ENCODE measurements around the gene CALCA.
"Not testable (repeated sequence)": the region's sequence is repeated elsewhere in the genome, so short reads cannot be mapped to it uniquely, and the experiment has no call there.

Gene CALCA, protein sequence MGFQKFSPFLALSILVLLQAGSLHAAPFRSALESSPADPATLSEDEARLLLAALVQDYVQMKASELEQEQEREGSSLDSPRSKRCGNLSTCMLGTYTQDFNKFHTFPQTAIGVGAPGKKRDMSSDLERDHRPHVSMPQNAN

DNA sequence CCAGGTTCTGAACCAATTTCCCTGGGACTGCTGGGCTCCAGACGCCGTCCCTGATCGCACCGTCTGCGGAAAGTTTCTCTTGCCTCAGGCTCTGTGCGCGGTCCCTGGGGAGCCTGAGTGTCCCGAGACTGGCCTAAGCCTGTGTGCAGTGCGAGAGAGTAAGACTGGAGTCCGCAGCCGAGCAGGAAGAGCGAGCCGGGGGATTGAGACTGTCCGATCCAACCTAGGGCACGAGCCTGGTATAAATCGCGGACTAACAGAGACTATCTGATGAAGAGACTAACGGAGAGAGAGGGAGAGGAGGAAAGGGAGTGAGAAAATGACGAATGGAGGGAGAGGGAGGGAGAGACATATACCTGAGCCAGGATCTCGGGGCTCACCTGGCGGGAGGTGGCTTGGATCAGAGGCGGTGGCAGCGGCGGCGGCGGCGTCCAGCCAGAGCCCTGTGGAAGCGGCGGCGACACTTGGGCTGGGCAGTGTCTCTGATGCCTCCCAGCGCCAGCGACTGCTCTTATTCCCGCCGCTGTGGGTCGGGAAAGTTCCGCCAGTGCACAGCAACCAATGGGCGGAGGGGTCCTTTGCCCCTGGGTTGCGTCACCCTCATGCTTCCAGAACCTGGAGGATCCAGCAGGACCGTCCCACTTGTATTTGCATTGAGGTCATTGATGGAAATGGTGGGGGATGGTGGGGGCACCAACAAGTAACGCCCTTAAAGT, at the start of gene CALCA:
Gene CALCA, minus strand, starts transcription at position 487 of the 716 bp plus-strand sequence. CDS start 1,159 bp downstream, outside the sequence.
- DNase-seq (ENCODE audit: low read depth in 2 of 2) = no peak

DNA sequence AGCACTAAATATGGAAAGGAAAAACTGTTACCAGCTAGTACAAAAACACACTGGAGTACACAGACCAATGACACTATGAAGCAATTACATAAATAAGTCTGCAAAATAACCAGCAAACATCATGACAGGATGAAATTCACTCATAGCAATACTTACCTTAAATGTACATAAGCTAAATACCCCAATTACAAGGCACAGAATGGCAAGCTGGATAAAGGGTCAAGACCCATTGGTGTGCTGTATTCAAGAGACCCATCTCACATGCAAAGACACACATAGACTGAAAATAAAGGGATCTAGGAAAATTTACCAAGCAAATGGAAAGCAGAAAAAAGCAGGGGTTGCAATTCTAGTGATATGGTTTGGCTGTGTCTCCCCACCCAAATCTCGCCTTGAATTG, 44.0 kb upstream of the CALCA start:
- no peak for DNase-seq (ENCODE audit: low read depth in 2 of 2)

DNA sequence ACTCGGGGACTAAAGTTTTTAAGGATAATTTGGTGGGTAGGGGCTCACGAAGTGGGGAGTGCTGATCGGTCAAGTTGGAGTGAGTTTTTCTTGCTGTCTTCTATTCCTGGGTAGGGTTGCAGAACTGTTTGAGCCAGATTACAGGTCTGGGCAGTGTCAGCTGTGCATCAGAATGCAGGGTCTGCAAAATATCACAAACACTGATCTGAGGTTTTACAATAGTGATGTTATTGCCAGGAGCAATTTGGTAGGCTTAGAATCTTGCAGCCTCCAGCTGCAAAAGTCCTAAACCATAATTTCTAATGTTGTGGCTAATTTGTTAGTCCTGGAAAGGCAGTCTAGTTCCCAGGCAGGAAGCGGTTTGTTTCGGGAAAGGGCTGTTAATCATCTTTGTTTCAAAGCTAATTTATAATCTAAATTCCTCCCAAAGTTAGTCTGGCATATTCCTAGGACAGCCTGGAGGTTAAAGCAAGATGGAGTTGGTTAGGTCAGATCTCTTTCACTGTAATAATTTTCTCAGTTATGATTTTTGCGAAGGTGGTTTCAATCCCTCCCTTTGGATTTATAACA, 39.7 kb upstream of the CALCA start:
- DNase-seq (ENCODE audit: low read depth in 2 of 2) = no peak

DNA sequence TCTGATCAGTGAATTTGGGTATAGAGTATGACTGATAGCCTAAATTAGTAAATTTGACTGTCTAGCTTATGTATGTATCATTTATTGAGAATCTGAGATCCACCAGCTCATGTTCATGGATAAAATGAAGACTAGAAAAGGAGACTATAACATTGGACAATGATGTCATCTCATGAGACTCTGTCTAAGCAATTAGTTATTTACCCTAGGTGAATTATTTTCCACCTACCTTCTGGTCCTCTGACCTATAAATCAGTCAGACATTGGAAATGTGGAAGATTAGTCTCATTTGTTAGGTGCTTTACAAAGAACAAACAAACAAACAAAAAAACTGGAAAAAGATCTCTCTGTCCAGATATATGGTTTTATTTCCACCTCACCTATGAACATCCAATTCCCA, 38.7 kb upstream of the CALCA start:
- no peak for DNase-seq (ENCODE audit: low read depth in 2 of 2)

DNA sequence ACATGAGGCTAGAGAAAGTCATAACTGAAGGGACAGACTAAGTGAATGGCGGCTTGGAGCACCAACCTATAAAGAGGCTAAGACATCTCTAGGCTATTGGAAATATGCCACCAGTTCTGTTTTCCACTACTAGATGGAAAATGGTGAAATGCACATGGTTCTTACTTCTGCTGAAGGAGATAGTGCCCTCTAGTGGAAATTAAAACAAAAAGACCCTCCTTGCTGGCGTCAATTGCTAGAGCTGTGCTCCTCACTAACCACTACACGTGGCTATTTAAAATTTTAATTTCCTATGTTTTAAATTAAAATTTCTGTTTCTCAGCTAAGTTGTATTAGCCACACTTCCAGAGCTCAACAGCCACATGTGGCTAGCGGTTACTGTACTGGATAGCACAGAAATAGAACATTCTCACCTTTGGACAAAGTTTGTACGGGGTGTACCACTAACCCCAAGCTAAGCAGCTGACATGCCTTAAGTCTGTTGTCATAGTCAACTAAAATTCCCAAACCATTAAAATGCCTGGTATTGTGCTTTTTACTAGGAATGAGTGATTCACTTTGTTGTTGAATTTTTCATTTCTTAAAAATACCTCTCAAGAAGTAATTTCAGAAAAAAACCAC, 34.1 kb upstream of the CALCA start:
- no peak for DNase-seq (ENCODE audit: low read depth in 2 of 2)

DNA sequence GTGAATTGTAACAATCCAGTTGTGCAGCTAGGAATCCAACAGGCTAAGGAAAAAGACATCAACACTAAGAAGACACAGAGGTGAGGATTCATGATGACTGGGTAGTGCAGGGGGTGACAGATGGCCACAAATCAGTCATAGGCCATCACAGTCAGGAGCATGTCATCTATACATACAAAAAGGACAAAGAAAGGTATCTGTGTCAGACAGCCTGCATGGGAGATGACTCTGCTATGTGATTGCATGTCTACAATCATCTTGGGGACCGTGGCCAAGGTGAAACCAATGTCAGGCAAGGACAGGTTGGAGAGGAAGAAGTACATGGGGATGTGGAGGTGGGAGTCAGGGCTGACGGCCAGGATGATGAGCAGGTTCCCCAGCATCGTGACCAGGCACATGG, 16.0 kb upstream of the CALCA start:
- not testable (repeated sequence) for DNase-seq (ENCODE audit: low read depth in 2 of 2)

DNA sequence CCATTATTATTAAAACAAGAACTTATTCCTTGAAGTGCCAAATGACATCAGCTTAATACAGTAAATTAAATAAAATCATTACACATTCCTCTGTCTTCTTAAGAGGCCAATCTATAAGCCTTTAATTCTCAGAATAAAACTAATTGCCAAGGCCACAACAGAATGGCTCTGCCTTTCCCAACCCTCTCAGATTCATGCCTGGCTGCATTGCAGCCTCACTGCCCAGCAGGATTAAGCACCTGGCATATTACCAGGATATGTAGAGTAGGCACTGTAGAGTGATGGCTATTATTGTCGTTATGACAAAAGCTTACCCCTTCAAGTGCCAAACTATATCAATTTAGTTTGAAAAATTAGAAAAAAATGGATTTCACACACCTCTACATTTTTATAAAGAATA, 9.4 kb upstream of the CALCA start:
- no peak for DNase-seq (ENCODE audit: low read depth in 2 of 2)

DNA sequence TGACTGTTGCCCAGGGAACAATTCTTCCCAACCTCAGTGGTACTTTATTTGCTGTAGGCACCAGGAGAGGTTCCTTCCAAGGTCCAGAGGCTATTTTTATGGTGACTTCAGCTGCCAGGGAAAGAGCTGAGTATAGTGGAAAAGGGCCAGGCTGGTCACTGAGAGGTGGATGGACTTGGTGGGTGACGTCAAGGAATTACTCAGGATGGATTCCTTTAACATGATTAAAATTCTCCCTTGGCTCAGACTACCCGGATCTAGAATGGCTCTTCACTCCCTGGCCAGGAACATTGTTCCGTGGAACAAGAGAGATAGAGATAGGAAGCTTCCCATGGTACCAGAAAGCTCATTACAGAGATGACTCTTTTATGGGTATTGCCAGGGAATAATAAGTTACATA, 8.7 kb upstream of the CALCA start:
- no peak for DNase-seq (ENCODE audit: low read depth in 2 of 2)

DNA sequence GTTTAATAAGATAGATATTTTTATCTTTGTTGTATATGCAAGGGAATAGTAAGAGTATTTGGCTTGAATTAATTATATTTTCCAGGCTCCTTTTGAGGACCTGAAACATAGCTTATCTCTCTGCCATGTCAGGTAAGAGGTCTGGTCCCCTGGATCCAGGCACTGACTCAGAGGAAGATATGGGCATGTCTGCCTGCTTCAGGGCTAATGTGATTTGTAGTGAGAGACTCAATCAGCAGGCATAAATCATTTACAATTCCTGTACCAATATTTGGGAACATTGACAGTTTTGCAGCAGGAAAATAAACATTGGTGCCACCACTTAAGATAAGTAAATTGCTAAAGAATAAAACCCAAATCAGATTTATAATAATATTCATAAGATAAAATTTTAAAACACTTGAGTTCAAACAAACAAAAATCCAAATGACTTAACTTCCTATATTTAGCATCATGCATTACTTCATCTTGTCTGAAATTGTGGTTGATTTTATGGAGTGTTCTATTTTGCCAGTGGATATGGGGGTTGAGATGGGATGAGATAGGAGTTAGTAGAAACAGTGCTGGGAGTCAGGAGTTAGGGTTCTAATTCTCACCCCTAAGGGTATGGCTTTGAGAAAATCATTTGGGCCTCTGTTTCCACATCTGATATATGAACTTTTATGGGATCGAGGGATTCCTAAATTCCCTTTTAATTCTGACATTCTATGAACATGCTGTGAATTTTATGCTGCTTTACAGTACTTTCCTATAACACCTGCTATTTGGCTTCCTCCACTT, 5.1 kb upstream of the CALCA start:
- DNase-seq (ENCODE audit: low read depth in 2 of 2) = no peak

DNA sequence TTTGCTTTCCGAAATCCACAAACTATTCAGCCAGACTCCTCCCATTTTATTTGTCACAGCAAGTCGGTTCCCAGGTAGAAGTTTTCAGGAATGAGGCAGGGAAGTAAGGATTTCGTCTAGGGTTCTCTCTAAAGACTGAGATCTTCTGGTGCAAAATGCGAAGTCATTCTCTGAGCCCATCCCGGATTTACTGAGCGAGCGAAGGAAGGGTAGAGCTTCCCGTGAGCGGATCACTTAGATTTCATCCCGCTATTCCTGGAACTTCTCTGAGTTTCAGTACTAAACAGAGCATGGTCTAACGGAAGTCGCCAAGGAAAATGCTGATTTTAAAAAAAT, 3.1 kb upstream of the CALCA start:
- DNase-seq (ENCODE audit: low read depth in 2 of 2) = no peak

DNA sequence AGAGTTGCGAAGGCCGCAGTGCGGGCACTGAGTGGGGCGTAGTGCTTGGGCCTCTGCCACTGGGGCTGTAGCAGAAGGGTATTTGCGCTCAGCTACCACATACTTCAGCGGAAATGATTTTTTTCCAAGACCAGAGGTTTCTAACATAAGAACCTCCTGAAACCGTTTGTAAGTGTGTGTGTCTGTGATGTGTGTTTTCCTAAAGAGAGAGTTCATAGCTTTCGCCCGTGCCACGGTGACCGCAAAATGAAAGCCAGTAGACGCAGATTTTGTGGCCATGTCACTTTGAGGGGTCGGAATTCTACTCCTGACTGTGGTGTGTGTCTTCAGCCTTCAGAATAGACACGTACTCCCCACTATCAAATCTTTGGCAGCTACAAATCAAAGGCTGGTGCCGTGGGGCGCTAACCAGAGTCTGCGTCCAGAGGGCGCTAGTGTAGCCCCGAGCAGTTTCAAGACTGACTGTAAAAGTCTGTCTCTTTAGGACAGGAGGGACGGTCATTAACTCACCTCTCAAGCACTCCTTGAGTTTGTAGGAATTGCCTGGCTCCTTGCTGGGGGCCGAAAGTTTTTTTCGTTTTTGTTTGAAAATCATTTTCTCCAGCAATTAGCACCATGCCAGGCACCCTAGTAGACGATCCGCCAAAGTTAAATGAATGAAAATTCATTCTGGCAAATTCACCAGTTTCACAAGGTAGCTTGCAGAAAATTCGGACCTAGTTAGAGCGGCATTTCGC, 2.5 kb upstream of the CALCA start:
- DNase-seq (ENCODE audit: low read depth in 2 of 2) = peak; percentile 40 to 47

DNA sequence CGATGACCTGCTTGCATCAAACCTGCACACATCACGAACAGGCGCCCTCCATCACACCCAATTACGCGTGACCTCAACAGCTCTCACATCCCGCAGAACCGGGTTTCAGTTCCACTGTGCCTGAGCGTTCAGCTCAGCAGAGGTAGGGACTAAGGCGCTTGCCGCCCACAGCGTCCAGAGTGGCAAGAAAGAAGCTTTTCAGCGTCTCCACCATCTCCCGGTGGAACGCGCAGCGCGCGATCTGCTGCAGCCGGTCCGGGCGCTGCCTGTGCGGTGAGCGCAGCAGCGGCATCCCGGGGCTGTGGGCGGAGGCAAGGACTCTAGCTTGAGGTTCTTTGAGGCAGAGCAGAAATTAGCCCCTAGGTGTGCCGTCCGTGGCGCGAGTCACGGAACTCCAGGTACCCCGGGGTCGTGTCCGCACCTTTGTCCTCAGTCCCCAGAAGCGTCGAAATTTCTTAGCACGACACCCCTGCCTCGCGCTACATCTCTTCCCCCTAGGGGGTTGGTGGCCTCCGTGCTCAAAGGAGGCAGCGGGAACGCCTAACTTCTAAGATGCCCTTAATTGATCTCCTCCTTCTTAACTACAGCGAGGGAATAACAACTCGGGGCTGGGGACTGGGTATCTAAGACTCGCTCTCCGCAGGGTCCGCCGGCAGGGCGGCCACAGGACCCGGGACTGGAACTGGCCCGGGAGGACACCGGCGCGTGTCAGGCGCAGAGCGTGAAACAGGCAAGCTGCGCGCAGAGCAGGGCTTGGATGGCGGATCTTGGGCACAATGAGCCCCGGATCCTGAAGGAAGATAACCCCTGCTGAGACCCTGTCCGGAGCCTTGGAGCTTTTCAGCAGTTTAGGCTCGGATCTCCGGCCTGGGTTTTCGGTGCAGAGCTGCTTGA, 1.7 kb upstream of the CALCA start:
- DNase-seq (ENCODE audit: low read depth in 2 of 2) = peak in 1 of 2 donors; percentile 28

DNA sequence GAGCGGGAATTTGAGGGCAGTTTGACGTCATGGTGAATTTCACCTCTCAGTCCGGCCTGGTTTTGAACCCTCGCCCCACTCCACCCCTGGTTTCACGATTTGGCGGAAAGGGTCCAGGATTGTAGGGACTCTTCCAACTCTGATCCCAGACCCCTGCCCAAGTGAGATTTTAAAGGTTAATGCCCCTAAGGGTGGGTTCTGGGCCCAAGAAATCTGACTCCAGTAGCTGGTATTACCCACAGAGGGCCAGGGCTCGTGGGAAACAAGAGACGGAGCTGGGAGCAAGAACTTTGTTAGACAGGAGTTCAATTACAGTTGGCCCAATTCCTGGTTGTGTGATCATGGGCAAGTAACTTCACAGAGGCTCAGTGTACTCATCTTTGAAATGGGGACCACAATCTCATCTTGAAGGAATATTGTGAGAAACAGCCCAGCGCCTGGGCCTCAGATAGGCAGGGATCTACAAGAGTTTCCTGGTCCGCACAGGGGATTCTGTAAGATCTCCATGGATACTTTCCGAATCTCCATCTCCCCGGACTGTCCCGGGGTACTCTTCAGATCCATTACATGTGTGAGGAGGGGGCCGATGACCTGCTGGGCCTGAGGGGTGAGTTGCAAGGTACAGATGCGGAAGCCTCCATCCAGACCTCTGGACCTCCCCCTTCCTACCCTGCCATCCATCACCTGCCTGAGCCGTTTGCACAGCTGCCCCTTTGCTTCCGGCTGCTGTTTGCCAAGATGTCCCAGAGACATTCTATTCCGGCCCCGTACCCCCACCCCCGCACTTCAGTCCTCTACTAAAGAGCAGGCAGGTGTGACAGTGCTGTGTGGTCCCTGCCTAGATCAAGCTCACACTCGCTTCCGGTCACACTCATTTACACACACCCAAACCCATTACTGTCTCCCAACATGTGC, 687 bp upstream of the CALCA start:
- no peak for DNase-seq (ENCODE audit: low read depth in 2 of 2)

DNA sequence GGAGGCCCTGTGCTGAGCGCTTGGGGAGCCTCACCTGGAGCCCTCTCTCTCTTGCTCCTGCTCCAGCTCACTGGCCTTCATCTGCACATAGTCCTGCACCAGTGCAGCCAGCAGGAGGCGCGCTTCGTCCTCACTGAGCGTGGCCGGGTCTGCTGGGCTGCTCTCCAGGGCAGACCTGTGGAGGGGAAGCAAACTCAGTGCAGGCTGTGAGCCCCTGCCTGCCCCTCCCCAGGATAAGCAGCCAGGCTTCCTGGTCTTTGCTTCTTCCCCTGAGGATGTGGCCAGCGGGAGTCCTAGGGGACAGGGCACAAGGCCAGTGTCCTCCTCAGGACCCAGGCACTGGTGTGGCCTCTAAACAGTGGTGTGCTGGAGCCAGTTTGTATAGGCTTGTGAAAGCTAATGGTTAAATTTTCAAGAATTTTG, 2.2 kb downstream of the CALCA start:
- DNase-seq (ENCODE audit: low read depth in 2 of 2) = peak in 1 of 2 donors; percentile 60

DNA sequence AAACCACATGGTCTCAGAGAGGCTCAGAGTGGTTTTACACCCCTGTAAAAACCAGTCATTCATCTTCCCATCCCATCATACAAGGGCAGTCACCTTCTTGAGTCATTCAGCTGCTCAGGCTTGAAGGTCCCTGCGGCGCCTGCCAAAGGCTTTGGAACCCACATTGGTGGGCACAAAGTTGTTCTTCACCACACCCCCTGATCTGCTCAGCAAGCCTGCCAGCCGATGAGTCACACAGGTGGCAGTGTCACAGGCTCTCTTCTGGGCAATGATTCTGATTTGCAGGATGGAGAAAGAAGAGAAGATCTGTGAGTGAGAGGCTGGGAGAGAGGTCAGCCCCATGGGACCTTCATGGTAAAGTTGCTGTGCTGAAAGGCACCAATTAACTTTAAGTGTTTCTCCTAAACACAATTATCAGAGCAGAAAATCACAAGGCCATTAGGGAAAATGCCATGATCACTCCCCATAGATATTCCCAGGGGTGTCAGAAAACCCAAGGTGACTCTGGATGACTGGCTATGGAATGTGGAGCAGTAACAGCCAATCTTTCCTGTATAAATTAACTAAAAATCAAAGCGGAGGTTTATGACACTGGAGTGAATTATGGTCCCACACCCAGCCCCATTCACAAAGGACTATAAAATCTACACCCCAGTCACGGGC, 4.4 kb downstream of the CALCA start:
- DNase-seq (ENCODE audit: low read depth in 2 of 2) = no peak

DNA sequence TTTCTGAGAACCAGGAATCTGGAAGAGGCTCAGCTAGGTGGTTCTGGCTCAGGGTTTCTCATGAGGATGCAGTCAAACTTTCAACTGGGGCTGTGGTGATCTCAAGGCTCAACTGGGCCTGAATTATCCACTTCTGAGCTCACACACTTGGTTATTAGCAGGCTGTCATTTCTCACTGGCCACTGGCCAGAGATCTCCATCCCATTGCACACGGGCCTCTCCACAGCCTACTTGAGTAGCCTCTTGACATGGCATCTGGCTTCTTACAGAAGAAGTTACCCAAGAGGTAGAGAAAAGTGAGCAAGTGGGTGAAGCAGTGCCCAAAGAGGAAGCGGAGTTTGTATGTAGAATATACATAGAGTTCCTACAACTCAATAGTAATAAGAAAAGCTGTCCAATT, 16.0 kb downstream of the CALCA start:
- DNase-seq (ENCODE audit: low read depth in 2 of 2) = no peak

DNA sequence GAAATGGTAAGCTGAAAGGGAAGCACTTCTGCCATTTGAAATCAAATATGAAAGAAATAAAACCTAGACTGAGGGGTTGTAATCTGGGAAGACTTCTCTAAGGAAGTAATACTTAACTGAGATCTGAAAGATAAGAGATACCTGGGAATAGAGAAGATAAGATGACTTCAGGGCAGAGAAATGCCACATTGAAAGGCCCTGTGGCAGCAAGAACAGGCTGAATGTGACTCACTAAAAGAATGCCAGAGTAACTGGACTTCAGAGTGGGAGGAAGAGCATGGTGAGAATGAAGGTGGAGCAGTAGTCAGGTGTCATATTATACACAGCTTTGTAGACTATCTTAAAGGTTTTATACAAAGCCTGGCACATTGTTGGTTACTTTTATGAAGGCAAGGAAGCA, 17.6 kb downstream of the CALCA start:
- DNase-seq (ENCODE audit: low read depth in 2 of 2) = no peak

DNA sequence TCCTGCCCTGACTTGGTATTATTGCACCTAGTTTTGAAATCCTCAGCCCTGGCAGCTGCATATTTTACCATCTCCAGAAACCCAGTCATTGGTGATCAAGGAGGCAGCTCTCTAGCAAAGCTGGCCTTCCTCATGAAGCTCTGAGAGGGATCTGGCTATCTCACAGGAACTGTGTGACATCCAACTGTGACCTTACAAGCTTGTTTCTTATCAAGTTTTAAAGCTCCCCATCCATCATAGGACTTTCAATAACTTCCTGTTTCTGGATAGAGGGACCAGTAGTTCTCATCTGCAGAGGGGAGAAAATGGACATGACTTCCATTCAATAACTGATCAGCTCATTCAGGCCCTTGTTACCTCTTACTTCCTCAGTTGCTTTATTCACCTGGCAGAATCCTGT, 18.2 kb downstream of the CALCA start:
- no peak for DNase-seq (ENCODE audit: low read depth in 2 of 2)

All from stimulated activated CD4-positive, alpha-beta T cell treated with anti-CD3 and anti-CD28 coated beads, Interleukin-1b, Interleukin-23, amount 100 ng/mL, for 4 hours (primary cell).